GM21526 (cell line): ENCODE data around the gene CAPN3.
"Not testable (repeated sequence)": the region's sequence is repeated elsewhere in the genome, so short reads cannot be mapped to it uniquely, and the experiment has no call there.

Experiments used
- ATAC-seq: cut with Tn5 transposase; IDR thresholded peaks from one replicate; pipeline ENCODE4 v1.9.1; 2021; ENCODE audit warnings: moderate library complexity; ENCODE audit not compliant: unreplicated experiment, low FRiP score

The CAPN3 gene

GRCh38 chr15:42359249-42359648 is at the start of gene CAPN3:
CAPN3 (plus strand) TSS chr15:42359501; CDS start chr15:42359806, 305 bp downstream.
- ATAC-seq: no peak

- no peak for ATAC-seq
Measured at GRCh38 chr15:42313463-42313862, 45.8 kb upstream of the CAPN3 start.

- no peak for ATAC-seq
Measured at GRCh38 chr15:42314818-42315217, 44.5 kb upstream of the CAPN3 start.

GRCh38 chr15:42315521-42315920 is 43.8 kb upstream of the CAPN3 start:
- no peak for ATAC-seq

GRCh38 chr15:42316282-42316805 is 43.0 kb upstream of the CAPN3 start:
- ATAC-seq: not testable (repeated sequence)

- ATAC-seq: no peak
Measured at GRCh38 chr15:42319206-42319605, 40.1 kb upstream of the CAPN3 start.

- no peak for ATAC-seq
Measured at GRCh38 chr15:42324308-42324707, 35.0 kb upstream of the CAPN3 start.

GRCh38 chr15:42329161-42329560 is 30.1 kb upstream of the CAPN3 start:
- ATAC-seq: no peak

GRCh38 chr15:42329992-42330391 is 29.3 kb upstream of the CAPN3 start:
- ATAC-seq: no peak

GRCh38 chr15:42331235-42331634 is 28.1 kb upstream of the CAPN3 start:
- ATAC-seq: no peak

- no peak for ATAC-seq
Measured at GRCh38 chr15:42332331-42332730, 27.0 kb upstream of the CAPN3 start.

GRCh38 chr15:42335074-42335473 is 24.2 kb upstream of the CAPN3 start:
- no peak for ATAC-seq

GRCh38 chr15:42336650-42337049 is 22.7 kb upstream of the CAPN3 start:
- not testable (repeated sequence) for ATAC-seq

GRCh38 chr15:42337104-42337503 is 22.2 kb upstream of the CAPN3 start:
- ATAC-seq: not testable (repeated sequence)

- no peak for ATAC-seq
Measured at GRCh38 chr15:42338500-42338899, 20.8 kb upstream of the CAPN3 start.

- no peak for ATAC-seq
Measured at GRCh38 chr15:42343596-42344232, 15.6 kb upstream of the CAPN3 start.

- no peak for ATAC-seq
Measured at GRCh38 chr15:42344763-42345162, 14.5 kb upstream of the CAPN3 start.

GRCh38 chr15:42345504-42345903 is 13.8 kb upstream of the CAPN3 start:
- no peak for ATAC-seq

GRCh38 chr15:42348083-42348482 is 11.2 kb upstream of the CAPN3 start:
- ATAC-seq: no peak

- no peak for ATAC-seq
Measured at GRCh38 chr15:42349186-42349585, 10.1 kb upstream of the CAPN3 start.

GRCh38 chr15:42352401-42352800 is 6.9 kb upstream of the CAPN3 start:
- ATAC-seq: no peak

- ATAC-seq: no peak
Measured at GRCh38 chr15:42353061-42353460, 6.2 kb upstream of the CAPN3 start.

GRCh38 chr15:42354824-42355223 is 4.5 kb upstream of the CAPN3 start:
- ATAC-seq: no peak
